ENCODE results near the gene ESPNL.

ESPNL gene

GRCh38 chr2:238077292-238077691 lies 22.8 kb upstream of the ESPNL start:
- in situ Hi-C loops (cut with HindIII; ENCODE audit: low sequenced_read_pairs) = loop anchor here (10.0 kb wide), 1 partner anchor 218 kb away; no protein-coding TSS in a partner anchor

- in situ Hi-C loops (cut with HindIII; ENCODE audit: low sequenced_read_pairs) = loop anchor here (10.0 kb wide), 1 partner anchor 215 kb away; no protein-coding TSS in a partner anchor
Measured at GRCh38 chr2:238079874-238080327, 20.2 kb upstream of the ESPNL start.

GRCh38 chr2:238080518-238080917 lies 19.6 kb upstream of the ESPNL start:
- in situ Hi-C loops (cut with HindIII; ENCODE audit: low sequenced_read_pairs) = no loop called here

GRCh38 chr2:238081150-238081549 lies 19.0 kb upstream of the ESPNL start:
- in situ Hi-C loops (cut with HindIII; ENCODE audit: low sequenced_read_pairs) = no loop called here

- in situ Hi-C loops (cut with HindIII; ENCODE audit: low sequenced_read_pairs) = no loop called here
Measured at GRCh38 chr2:238081561-238081960, 18.6 kb upstream of the ESPNL start.

- in situ Hi-C loops (cut with HindIII; ENCODE audit: low sequenced_read_pairs) = no loop called here
Measured at GRCh38 chr2:238082151-238082550, 18.0 kb upstream of the ESPNL start.

- in situ Hi-C loops (cut with HindIII; ENCODE audit: low sequenced_read_pairs) = no loop called here
Measured at GRCh38 chr2:238082827-238083226, 17.3 kb upstream of the ESPNL start.

GRCh38 chr2:238083919-238084318 lies 16.2 kb upstream of the ESPNL start:
- in situ Hi-C loops (cut with HindIII; ENCODE audit: low sequenced_read_pairs) = no loop called here

- in situ Hi-C loops (cut with HindIII; ENCODE audit: low sequenced_read_pairs) = no loop called here
Measured at GRCh38 chr2:238084761-238085160, 15.4 kb upstream of the ESPNL start.

GRCh38 chr2:238085899-238086298 lies 14.2 kb upstream of the ESPNL start:
- in situ Hi-C loops (cut with HindIII; ENCODE audit: low sequenced_read_pairs) = no loop called here

GRCh38 chr2:238087211-238087610 lies 12.9 kb upstream of the ESPNL start:
- in situ Hi-C loops (cut with HindIII; ENCODE audit: low sequenced_read_pairs) = no loop called here

GRCh38 chr2:238090887-238091286 lies 9.3 kb upstream of the ESPNL start:
- in situ Hi-C loops (cut with HindIII; ENCODE audit: low sequenced_read_pairs) = loop anchor here (5.0 kb wide), 2 partner anchors 64 to 254 kb away; no protein-coding TSS in a partner anchor

GRCh38 chr2:238091436-238092060 lies 8.6 kb upstream of the ESPNL start:
- in situ Hi-C loops (cut with HindIII; ENCODE audit: low sequenced_read_pairs) = loop anchor here (5.0 kb wide), 2 partner anchors 64 to 254 kb away; no protein-coding TSS in a partner anchor

- in situ Hi-C loops (cut with HindIII; ENCODE audit: low sequenced_read_pairs) = loop anchor here (5.0 kb wide), 2 partner anchors 65 to 255 kb away; no protein-coding TSS in a partner anchor
Measured at GRCh38 chr2:238092486-238093035, 7.6 kb upstream of the ESPNL start.

GRCh38 chr2:238093181-238094140 lies 6.7 kb upstream of the ESPNL start:
- in situ Hi-C loops (cut with HindIII; ENCODE audit: low sequenced_read_pairs) = loop anchor here (5.0 kb wide), 2 partner anchors 66 to 256 kb away; no protein-coding TSS in a partner anchor

- in situ Hi-C loops (cut with HindIII; ENCODE audit: low sequenced_read_pairs) = loop anchor here (5.0 kb wide), 2 partner anchors 67 to 257 kb away; no protein-coding TSS in a partner anchor
Measured at GRCh38 chr2:238094438-238095022, 5.6 kb upstream of the ESPNL start.

GRCh38 chr2:238095143-238095542 lies 5.0 kb upstream of the ESPNL start:
- in situ Hi-C loops (cut with HindIII; ENCODE audit: low sequenced_read_pairs) = no loop called here

GRCh38 chr2:238096311-238097011 lies 3.7 kb upstream of the ESPNL start:
- in situ Hi-C loops (cut with HindIII; ENCODE audit: low sequenced_read_pairs) = no loop called here

GRCh38 chr2:238097201-238097987 lies 2.7 kb upstream of the ESPNL start:
- in situ Hi-C loops (cut with HindIII; ENCODE audit: low sequenced_read_pairs) = no loop called here
